Activated CD4-positive, alpha-beta T cell treated with anti-CD3 and anti-CD28 coated beads, Interleukin-2, amount 10 ng/mL, durations not matched to agents 24 days and 14 days (primary cell): ENCODE measurements around the gene KDELR1. TPM values are rescaled to one million over a fixed set of nuclear protein-coding genes. Genes with fewer than 3 reads are reported as not detected.

Experiments
- DNase-seq: peaks from one replicate; pipeline ENCODE4 v3.0.0; 2022
- H3K27ac Mint-ChIP-seq: one replicate; pipeline ENCODE4 v1.8.0; 2022; ENCODE audit warnings: mild to moderate bottlenecking, mixed read lengths
- H3K27me3 Mint-ChIP-seq: one replicate; pipeline ENCODE4 v1.8.0; 2022; ENCODE audit warnings: mixed read lengths
- H3K36me3 Mint-ChIP-seq: one replicate; pipeline ENCODE4 v1.8.0; 2022; ENCODE audit warnings: low read depth, mild to moderate bottlenecking, mixed read lengths
- H3K4me1 Mint-ChIP-seq: one replicate; pipeline ENCODE4 v1.8.0; 2021; ENCODE audit warnings: mixed read lengths
- H3K4me3 Mint-ChIP-seq: one replicate; pipeline ENCODE4 v1.8.0; 2022; ENCODE audit warnings: mild to moderate bottlenecking, moderate library complexity, mixed read lengths
- H3K9me3 Mint-ChIP-seq: one replicate; pipeline ENCODE4 v1.8.0; 2021; ENCODE audit warnings: mixed read lengths
- intact Hi-C: fragments of 100-400 bp; cut with micrococcal nuclease; formaldehyde crosslinking; loops from one replicate; pipeline ENCODE4 v1.15.1; 2023
- total RNA-seq: library from RNA; stranded (reverse); gene quantifications from 2 replicates; pipeline ENCODE4 v1.2.3, GENCODE V29; 2022

The KDELR1 gene
- total RNA-seq, 1 donor from 2014 or later = 77.7 TPM

DNA sequence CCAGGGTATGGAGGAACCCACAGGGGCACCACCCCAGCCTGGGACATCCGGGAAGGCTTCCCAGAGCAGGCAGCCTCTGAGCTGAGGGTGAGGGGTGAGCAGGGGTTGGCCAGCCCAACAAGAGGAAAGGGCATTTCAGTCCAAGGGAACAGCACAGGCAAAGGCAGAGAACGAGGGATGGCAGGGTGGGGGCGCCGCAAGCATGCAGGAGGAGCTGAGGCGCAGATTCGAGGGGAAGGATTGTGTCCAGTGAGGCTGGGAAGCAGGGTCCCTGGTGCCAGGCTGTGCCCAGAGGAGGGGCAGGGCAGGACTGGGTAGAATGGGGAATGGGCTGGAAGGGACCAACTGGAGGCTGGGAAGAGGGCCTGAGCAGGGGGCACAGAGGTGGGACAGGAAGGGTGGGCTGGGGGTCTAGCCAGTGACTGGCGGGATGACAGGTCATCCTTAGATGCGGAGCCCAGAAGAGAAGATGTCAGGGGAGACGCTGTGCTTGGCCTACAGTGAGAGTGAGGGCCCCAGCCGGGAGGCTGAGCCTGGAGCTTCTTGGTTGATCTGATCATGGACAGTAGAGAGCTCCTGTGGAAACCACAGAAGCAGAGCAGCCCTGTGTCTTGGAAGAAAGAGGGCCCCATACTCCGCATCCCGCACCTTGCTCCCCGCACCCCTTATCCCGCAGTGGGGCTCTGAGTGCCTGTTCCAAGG lies 52.4 kb downstream of the KDELR1 start:
- Mint-ChIP-seq H3K4me3 (no peak overlapping the region), H3K27me3 (no peaks in the 10 kb centered on the region), H3K9me3 (no peaks in the 10 kb centered on the region), H3K27ac (no peak overlapping the region), H3K36me3 (peaks cover 3% of the 10 kb centered on the region), H3K4me1 (peaks cover 9% of the 10 kb centered on the region)
- intact Hi-C loops = loop anchor here (10.0 kb wide), 1 partner anchor 376 kb away; the partner anchor contains the start of gene MAMSTR
- DNase-seq = no peak

GRCh38 chr19:48338253-48338755 lies 53.0 kb downstream of the KDELR1 start:
- H3K9me3 Mint-ChIP-seq = no peaks in the 10 kb centered on the region
- intact Hi-C loops = loop anchor here (10.0 kb wide), 1 partner anchor 376 kb away; the partner anchor contains the start of gene MAMSTR

DNA sequence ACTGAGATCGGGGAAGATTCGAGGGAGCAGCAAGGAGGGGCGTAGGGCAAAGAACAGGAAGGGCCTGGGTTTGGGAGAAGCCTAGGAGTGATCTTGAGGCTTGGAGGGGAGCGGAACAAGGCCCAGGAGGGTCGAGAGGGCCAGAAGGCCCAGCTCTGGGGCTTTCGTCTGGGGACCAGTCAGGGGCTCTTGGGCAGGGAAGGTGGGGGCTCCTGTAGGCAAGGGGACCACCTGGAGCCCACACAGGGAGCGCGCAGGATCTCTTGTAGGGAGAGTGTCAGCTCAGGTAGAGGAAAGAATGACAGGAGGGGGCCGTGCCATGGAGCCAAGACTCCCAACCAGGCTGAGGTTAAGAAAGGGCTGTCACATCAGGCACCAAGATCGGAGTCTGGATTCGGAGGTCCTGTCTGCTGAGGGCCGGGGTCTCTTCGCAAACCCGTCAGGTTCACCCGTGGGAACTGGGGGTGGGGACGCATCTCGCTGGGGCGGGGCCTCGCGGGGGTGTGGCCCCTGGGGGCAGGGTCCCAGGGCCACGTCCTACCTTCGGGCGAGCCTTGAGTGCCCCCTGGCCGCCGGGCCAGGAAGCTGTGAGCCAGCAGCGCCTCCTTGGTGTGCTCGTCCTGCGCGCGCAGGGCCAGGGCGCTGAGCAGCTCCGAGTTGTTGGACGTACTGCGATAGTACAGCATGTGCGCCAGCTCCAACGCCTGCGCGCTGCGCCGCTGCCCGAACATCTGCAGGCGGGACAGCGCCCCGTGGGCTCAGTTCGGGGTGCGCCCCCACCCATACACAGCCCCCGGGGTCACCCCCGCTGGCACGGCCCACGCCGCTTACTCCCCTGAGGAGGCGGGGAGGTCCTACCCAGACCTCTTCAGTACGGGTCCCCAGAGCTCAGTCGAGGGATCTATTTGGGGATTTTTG lies 57.6 kb downstream of the KDELR1 start:
- no peaks in the 10 kb centered on the region for H3K27me3 Mint-ChIP-seq
- peaks cover 26% of the 10 kb centered on the region for H3K36me3 Mint-ChIP-seq
- DNase-seq = peak; percentile 98
- peak overlapping the region; percentile 90 for H3K27ac Mint-ChIP-seq
- intact Hi-C loops = loop anchor here (1.0 to 10.0 kb wide), 6 partner anchors 8 to 381 kb away; partner anchors contain the start of genes DBP, EMP3, MAMSTR and TMEM143
- H3K4me3 Mint-ChIP-seq = peak overlapping the region; percentile 91
- H3K4me1 Mint-ChIP-seq = peaks cover 52% of the 10 kb centered on the region
- H3K9me3 Mint-ChIP-seq = no peaks in the 10 kb centered on the region

More at GRCh38 chr19:48338253-48338755, 53.0 kb downstream of the KDELR1 start:
- H3K27me3 Mint-ChIP-seq = no peaks in the 10 kb centered on the region
- peaks cover 12% of the 10 kb centered on the region for H3K4me1 Mint-ChIP-seq
- H3K27ac Mint-ChIP-seq = no peak overlapping the region
- H3K4me3 Mint-ChIP-seq = no peak overlapping the region
- peaks cover 3% of the 10 kb centered on the region for H3K36me3 Mint-ChIP-seq
- no peak for DNase-seq

DNA sequence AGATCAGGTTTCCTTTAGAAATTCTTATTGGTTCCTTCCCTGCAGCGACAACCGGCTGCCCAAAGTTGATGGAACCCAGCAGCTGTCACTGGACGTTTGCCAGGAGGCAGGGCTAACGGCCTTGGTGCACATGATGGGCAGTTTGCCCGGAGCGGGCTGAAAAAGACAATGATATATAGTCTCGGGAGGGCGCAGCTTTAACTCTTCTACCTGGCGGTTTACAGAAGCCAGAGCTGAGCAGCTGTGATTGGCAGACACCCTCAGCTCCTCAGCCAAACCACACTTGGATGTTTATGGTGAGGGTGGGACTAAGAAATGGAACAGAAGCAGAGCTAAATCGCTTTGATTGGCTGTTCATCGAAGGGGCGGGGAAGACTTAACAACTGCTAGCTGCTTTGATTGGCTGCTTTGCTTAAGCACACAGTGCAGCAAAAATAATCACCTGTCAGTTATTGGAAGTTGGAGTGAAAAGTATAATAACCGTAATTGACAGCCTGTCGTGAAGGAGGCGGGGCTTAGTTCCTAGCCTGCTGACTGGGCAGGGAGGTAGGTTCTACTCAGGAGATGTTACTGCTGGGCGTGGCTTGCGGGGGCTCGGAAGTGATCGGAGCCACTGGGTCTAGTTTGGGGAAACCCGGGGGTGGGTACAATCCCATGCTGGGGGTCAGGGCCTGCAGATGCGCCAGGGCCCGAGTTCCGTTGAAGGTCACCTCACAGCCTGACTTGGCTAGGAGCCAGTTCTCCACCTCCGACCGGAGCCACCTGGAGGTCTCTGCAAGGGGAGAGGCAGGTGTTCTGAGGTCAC lies 58.5 kb downstream of the KDELR1 start:
- no peaks in the 10 kb centered on the region for H3K9me3 Mint-ChIP-seq
- peak overlapping the region; percentile 91 for H3K4me3 Mint-ChIP-seq
- H3K4me1 Mint-ChIP-seq = peaks cover 52% of the 10 kb centered on the region
- peak; percentile 98 for DNase-seq
- H3K27me3 Mint-ChIP-seq = no peaks in the 10 kb centered on the region
- intact Hi-C loops = loop anchor here (1.0 to 10.0 kb wide), 5 partner anchors 8 to 382 kb away; partner anchors contain the start of genes DBP, EMP3 and MAMSTR
- peak overlapping the region; percentile 90 for H3K27ac Mint-ChIP-seq
- peaks cover 32% of the 10 kb centered on the region for H3K36me3 Mint-ChIP-seq

Other genes starting within 250 kb of the KDELR1 start
- 138 and 144 TPM in 2 replicates for gene LIG1, start 221.2 kb downstream of the KDELR1 start, total RNA-seq
- 8.0 and 9.9 TPM in 2 replicates for gene ZSWIM9, start 220.9 kb downstream of the KDELR1 start, total RNA-seq
- gene CARD8, start 135.6 kb downstream of the KDELR1 start, total RNA-seq = 125 and 127 TPM in 2 replicates
- gene ZNF114, start 121.5 kb downstream of the KDELR1 start, total RNA-seq = 0.21 and 0.30 TPM in 2 replicates
- 278 and 281 TPM in 2 replicates for gene EMP3, start 66.0 kb downstream of the KDELR1 start, total RNA-seq
- gene TMEM143, start 27.6 kb downstream of the KDELR1 start, total RNA-seq = 13.1 and 13.4 TPM in 2 replicates
- gene SYNGR4, start 27.2 kb downstream of the KDELR1 start, total RNA-seq = 0.33 TPM in 1 of 2 replicates, not detected in the other
- 0.16 and 0.26 TPM in 2 replicates for gene GRIN2D, start 2.1 kb upstream of the KDELR1 start, total RNA-seq
- 89.1 and 90.6 TPM in 2 replicates for gene GRWD1, start 54.4 kb upstream of the KDELR1 start, total RNA-seq
- 2.4 TPM in 2 replicates for gene KCNJ14, start 64.0 kb upstream of the KDELR1 start, total RNA-seq
- gene CYTH2, start 77.8 kb upstream of the KDELR1 start, total RNA-seq = 30.6 and 31.6 TPM in 2 replicates
- gene LMTK3, start 120.3 kb upstream of the KDELR1 start, total RNA-seq = 3.0 and 3.6 TPM in 2 replicates
- gene SULT2B1, start 160.6 kb upstream of the KDELR1 start, total RNA-seq = not detected in 2 replicates
- gene SPACA4, start 215.2 kb upstream of the KDELR1 start, total RNA-seq = not detected in 2 replicates
- gene FAM83E, start 223.5 kb upstream of the KDELR1 start, total RNA-seq = 5.1 and 6.4 TPM in 2 replicates
- 1,885 and 1,938 TPM in 2 replicates for gene RPL18, start 227.6 kb upstream of the KDELR1 start, total RNA-seq
- gene SPHK2, start 228.0 kb upstream of the KDELR1 start, total RNA-seq = 36.4 and 39.0 TPM in 2 replicates
- 10.7 and 11.2 TPM in 2 replicates for gene DBP, start 245.8 kb upstream of the KDELR1 start, total RNA-seq